WTC11 (cell line): ENCODE measurements around the gene KIF6. TPM values are rescaled to one million over a fixed set of nuclear protein-coding genes. Genes with fewer than 3 reads are reported as not detected.
A peak's percentile ranks its signal among the peaks of the same experiment; 100 is the strongest.

ENCODE experiments used
- ATAC-seq: fragments of 200-7000 bp; cut with Tn5 transposase; 2 replicates; pipeline ENCODE4 v1.10.0; 2021; ENCODE audit warnings: mild to moderate bottlenecking, moderate library complexity
- CTCF ChIA-PET: fragments of 300-600 bp; sonication (Branson Sonifier 250); formaldehyde crosslinking; loops from one replicate; lab custom pipeline; 2021; ENCODE audit warnings: antibody characterized with exemption; lab: Charles Lee
- POLR2A ChIA-PET: fragments of 350-600 bp; sonication (Branson Sonifier 250); formaldehyde crosslinking; loops from one replicate; lab custom pipeline; 2021; ENCODE audit warnings: antibody characterized with exemption; lab: Charles Lee
- DNase-seq: peaks from one replicate; pipeline ENCODE4 v3.0.0; 2021; ENCODE audit warnings: low spot score
- H3K27ac Mint-ChIP-seq: 2 replicates; pipeline ENCODE4 v1.8.0; 2021; ENCODE audit warnings: mixed read lengths
- H3K27me3 Mint-ChIP-seq: 2 replicates; pipeline ENCODE4 v1.8.0; 2021; ENCODE audit warnings: low read depth, mild to moderate bottlenecking, moderate library complexity, mixed read lengths
- H3K36me3 Mint-ChIP-seq: 2 replicates; pipeline ENCODE4 v1.8.0; 2021; ENCODE audit warnings: mixed read lengths
- H3K4me1 Mint-ChIP-seq: 2 replicates; pipeline ENCODE4 v1.8.0; 2022; ENCODE audit warnings: mixed read lengths
- H3K4me3 Mint-ChIP-seq: 2 replicates; pipeline ENCODE4 v1.8.0; 2021; ENCODE audit warnings: mild to moderate bottlenecking, moderate library complexity, mixed read lengths
- H3K9me3 Mint-ChIP-seq: 2 replicates; pipeline ENCODE4 v1.8.0; 2021; ENCODE audit warnings: mixed read lengths
- GTF2I ChIP-seq: fragments of 250-450 bp; sonication (Bioruptor Pico); conservative IDR thresholded peaks from 2 replicates; pipeline ENCODE4 v1.4.0; 2021; ENCODE audit warnings: mild to moderate bottlenecking
- JAZF1 ChIP-seq: fragments of 250-450 bp; sonication (Bioruptor Pico); IDR thresholded peaks from 2 replicates; pipeline ENCODE4 v1.9.0; 2021; ENCODE audit warnings: moderate library complexity, mild to moderate bottlenecking, inconsistent platforms
- KAT7 ChIP-seq: sonication (generic); formaldehyde crosslinking; IDR thresholded peaks from 2 replicates; pipeline ENCODE4 v1.8.1; 2023; ENCODE audit warnings: missing genetic modification reagents, mild to moderate bottlenecking, borderline replicate concordance
- NR1H2 ChIP-seq: sonication (generic); formaldehyde crosslinking; IDR thresholded peaks from 2 replicates; pipeline ENCODE4 v1.9.0; 2021; ENCODE audit warnings: mild to moderate bottlenecking, moderate library complexity, missing genetic modification reagents
- NR2C2 ChIP-seq: sonication (generic); formaldehyde crosslinking; IDR thresholded peaks from 2 replicates; pipeline ENCODE4 v1.8.0; 2022; ENCODE audit warnings: mild to moderate bottlenecking, missing genetic modification reagents
- SMAD4 ChIP-seq: sonication (generic); formaldehyde crosslinking; IDR thresholded peaks from 2 replicates; pipeline ENCODE4 v1.8.0; 2022; ENCODE audit warnings: mild to moderate bottlenecking, missing genetic modification reagents
- ZNF121 ChIP-seq: sonication (generic); formaldehyde crosslinking; IDR thresholded peaks from 2 replicates; pipeline ENCODE4 v1.8.0; 2023; ENCODE audit warnings: missing genetic modification reagents
- ZNF317 ChIP-seq: sonication (generic); formaldehyde crosslinking; IDR thresholded peaks from 2 replicates; pipeline ENCODE4 v1.8.1; 2023; ENCODE audit warnings: low read depth, mild to moderate bottlenecking, moderate library complexity, missing genetic modification reagents, borderline replicate concordance
- total RNA-seq: library from RNA; stranded (reverse); gene quantifications from 3 replicates; pipeline ENCODE4 v1.2.3, GENCODE V29; 2021
- TF ChIP-seq, protein P1 (sequence below): sonication (generic); formaldehyde crosslinking; IDR thresholded peaks from 2 replicates; pipeline ENCODE4 v1.8.1; 2022; ENCODE audit warnings: low read depth, mild to moderate bottlenecking, moderate library complexity, missing genetic modification reagents, borderline replicate concordance
- TF ChIP-seq, protein P2 (sequence below): sonication (generic); formaldehyde crosslinking; IDR thresholded peaks from 2 replicates; pipeline ENCODE4 v1.8.0; 2022; ENCODE audit warnings: mild to moderate bottlenecking, missing genetic modification reagents
- TF ChIP-seq, protein P3 (sequence below): sonication (generic); formaldehyde crosslinking; IDR thresholded peaks from 2 replicates; pipeline ENCODE4 v1.8.1; 2023; ENCODE audit warnings: mild to moderate bottlenecking, missing genetic modification reagents, moderate library complexity
- TF ChIP-seq, protein P4 (sequence below): sonication (generic); formaldehyde crosslinking; IDR thresholded peaks from 2 replicates; pipeline ENCODE4 v1.8.0; 2023; ENCODE audit warnings: mild to moderate bottlenecking, missing genetic modification reagents
- TF ChIP-seq, protein P5 (sequence below): sonication (generic); formaldehyde crosslinking; IDR thresholded peaks from 2 replicates; pipeline ENCODE4 v1.8.0; 2022; ENCODE audit warnings: mild to moderate bottlenecking, missing genetic modification reagents
- TF ChIP-seq, protein P6 (sequence below): fragments of 200-600 bp; IDR thresholded peaks from 2 replicates; pipeline ENCODE4 v1.8.0; 2022; ENCODE audit warnings: antibody characterized with exemption

The KIF6 gene
- total RNA-seq, 1 experiment from 2014 or later = 0.57 TPM

DNA sequence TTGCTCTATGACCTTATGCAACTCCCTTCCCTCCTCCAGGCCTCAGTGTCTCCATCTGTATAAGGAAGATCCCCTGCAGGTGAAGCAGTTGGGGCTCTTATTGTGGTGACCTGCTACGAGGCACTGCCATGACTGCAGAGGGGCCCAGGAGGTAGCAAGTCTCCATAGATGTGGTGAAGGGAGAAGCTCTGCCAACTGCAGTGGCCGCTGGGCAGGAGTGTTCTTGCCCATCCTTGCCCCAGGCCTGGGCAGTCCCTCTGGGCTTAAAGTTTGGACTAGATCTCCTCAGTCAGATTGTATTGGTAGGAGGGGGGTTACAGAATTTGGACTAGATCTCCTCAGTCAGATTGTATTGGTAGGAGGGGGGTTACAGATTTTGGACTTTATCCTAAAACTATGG is 423.2 kb downstream of the KIF6 start (continued):
- TF ChIP-seq, protein P1, sequence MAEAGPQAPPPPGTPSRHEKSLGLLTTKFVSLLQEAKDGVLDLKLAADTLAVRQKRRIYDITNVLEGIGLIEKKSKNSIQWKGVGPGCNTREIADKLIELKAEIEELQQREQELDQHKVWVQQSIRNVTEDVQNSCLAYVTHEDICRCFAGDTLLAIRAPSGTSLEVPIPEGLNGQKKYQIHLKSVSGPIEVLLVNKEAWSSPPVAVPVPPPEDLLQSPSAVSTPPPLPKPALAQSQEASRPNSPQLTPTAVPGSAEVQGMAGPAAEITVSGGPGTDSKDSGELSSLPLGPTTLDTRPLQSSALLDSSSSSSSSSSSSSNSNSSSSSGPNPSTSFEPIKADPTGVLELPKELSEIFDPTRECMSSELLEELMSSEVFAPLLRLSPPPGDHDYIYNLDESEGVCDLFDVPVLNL (CRISPR knock-in tag) = no peak

DNA sequence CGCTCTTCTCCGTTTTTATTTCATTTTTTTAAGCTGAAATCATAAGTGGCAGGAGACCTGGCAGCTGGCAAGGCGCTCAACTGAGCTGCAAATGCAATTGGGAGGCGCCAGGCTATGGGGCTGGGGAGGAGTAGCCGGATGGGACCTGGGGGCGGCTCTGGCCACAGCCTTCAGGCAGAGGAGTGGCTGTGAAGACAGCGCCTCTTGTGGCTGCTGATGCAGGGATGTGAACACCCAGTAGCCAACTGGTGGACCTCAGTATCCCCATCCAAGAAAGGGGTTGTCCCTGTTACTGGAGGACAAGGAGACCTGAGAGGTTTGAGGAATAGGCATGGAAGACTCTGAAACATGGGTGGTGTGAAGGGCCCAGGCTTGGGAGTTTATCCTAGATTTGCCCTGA is 423.6 kb downstream of the KIF6 start:
- Mint-ChIP-seq H3K4me1 (peaks cover 22% of the 10 kb centered on the region), H3K36me3 (no peaks in the 10 kb centered on the region), H3K27me3 (no peaks in the 10 kb centered on the region; the same call in 1 of the 2 replicates), H3K27ac (no peak overlapping the region), H3K4me3 (no peak overlapping the region), H3K9me3 (no peaks in the 10 kb centered on the region)
- ATAC-seq = peak; percentile 77
- DNase-seq = peak; percentile 83
- peak; percentile 89 for TF ChIP-seq GTF2I (CRISPR knock-in tag)
- TF ChIP-seq JAZF1 (CRISPR knock-in tag) = no peak
- no peak for TF ChIP-seq NR1H2 (CRISPR knock-in tag)
- TF ChIP-seq, protein P2, sequence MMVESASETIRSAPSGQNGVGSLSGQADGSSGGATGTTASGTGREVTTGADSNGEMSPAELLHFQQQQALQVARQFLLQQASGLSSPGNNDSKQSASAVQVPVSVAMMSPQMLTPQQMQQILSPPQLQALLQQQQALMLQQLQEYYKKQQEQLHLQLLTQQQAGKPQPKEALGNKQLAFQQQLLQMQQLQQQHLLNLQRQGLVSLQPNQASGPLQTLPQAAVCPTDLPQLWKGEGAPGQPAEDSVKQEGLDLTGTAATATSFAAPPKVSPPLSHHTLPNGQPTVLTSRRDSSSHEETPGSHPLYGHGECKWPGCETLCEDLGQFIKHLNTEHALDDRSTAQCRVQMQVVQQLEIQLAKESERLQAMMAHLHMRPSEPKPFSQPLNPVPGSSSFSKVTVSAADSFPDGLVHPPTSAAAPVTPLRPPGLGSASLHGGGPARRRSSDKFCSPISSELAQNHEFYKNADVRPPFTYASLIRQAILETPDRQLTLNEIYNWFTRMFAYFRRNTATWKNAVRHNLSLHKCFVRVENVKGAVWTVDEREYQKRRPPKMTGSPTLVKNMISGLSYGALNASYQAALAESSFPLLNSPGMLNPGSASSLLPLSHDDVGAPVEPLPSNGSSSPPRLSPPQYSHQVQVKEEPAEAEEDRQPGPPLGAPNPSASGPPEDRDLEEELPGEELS (CRISPR knock-in tag) = no peak
- TF ChIP-seq ZNF121 = no peak
- TF ChIP-seq ZNF317 (CRISPR knock-in tag) = no peak
- TF ChIP-seq, protein P3, sequence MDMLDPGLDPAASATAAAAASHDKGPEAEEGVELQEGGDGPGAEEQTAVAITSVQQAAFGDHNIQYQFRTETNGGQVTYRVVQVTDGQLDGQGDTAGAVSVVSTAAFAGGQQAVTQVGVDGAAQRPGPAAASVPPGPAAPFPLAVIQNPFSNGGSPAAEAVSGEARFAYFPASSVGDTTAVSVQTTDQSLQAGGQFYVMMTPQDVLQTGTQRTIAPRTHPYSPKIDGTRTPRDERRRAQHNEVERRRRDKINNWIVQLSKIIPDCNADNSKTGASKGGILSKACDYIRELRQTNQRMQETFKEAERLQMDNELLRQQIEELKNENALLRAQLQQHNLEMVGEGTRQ (CRISPR knock-in tag) = no peak
- no peak for TF ChIP-seq NR2C2 (CRISPR knock-in tag)
- TF ChIP-seq, protein P4, sequence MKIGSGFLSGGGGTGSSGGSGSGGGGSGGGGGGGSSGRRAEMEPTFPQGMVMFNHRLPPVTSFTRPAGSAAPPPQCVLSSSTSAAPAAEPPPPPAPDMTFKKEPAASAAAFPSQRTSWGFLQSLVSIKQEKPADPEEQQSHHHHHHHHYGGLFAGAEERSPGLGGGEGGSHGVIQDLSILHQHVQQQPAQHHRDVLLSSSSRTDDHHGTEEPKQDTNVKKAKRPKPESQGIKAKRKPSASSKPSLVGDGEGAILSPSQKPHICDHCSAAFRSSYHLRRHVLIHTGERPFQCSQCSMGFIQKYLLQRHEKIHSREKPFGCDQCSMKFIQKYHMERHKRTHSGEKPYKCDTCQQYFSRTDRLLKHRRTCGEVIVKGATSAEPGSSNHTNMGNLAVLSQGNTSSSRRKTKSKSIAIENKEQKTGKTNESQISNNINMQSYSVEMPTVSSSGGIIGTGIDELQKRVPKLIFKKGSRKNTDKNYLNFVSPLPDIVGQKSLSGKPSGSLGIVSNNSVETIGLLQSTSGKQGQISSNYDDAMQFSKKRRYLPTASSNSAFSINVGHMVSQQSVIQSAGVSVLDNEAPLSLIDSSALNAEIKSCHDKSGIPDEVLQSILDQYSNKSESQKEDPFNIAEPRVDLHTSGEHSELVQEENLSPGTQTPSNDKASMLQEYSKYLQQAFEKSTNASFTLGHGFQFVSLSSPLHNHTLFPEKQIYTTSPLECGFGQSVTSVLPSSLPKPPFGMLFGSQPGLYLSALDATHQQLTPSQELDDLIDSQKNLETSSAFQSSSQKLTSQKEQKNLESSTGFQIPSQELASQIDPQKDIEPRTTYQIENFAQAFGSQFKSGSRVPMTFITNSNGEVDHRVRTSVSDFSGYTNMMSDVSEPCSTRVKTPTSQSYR = no peak
- no peak for TF ChIP-seq KAT7 (CRISPR knock-in tag)
- TF ChIP-seq, protein P5, sequence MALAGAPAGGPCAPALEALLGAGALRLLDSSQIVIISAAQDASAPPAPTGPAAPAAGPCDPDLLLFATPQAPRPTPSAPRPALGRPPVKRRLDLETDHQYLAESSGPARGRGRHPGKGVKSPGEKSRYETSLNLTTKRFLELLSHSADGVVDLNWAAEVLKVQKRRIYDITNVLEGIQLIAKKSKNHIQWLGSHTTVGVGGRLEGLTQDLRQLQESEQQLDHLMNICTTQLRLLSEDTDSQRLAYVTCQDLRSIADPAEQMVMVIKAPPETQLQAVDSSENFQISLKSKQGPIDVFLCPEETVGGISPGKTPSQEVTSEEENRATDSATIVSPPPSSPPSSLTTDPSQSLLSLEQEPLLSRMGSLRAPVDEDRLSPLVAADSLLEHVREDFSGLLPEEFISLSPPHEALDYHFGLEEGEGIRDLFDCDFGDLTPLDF = no peak
- TF ChIP-seq SMAD4 (CRISPR knock-in tag) = no peak
- TF ChIP-seq, protein P6, sequence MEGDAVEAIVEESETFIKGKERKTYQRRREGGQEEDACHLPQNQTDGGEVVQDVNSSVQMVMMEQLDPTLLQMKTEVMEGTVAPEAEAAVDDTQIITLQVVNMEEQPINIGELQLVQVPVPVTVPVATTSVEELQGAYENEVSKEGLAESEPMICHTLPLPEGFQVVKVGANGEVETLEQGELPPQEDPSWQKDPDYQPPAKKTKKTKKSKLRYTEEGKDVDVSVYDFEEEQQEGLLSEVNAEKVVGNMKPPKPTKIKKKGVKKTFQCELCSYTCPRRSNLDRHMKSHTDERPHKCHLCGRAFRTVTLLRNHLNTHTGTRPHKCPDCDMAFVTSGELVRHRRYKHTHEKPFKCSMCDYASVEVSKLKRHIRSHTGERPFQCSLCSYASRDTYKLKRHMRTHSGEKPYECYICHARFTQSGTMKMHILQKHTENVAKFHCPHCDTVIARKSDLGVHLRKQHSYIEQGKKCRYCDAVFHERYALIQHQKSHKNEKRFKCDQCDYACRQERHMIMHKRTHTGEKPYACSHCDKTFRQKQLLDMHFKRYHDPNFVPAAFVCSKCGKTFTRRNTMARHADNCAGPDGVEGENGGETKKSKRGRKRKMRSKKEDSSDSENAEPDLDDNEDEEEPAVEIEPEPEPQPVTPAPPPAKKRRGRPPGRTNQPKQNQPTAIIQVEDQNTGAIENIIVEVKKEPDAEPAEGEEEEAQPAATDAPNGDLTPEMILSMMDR = peak; percentile 56
- POLR2A ChIA-PET = interaction anchor here (0.7 kb wide), 1 partner anchor 66 kb away, joined by 5 read pairs; no protein-coding TSS in a partner anchor
- CTCF ChIA-PET = interaction anchor here (0.6 to 8.4 kb wide), 36 partner anchors 9 to 305 kb away, joined by 3 to 214 read pairs (median 8); partner anchors contain the start of genes KCNK17 and KCNK5
